ENCODE data around the gene LRP2. TPM values are rescaled to one million over a fixed set of nuclear protein-coding genes. Genes with fewer than 3 reads are reported as not detected.

Gene LRP2
- polyA plus RNA-seq, 3 donors: not detected

DNA sequence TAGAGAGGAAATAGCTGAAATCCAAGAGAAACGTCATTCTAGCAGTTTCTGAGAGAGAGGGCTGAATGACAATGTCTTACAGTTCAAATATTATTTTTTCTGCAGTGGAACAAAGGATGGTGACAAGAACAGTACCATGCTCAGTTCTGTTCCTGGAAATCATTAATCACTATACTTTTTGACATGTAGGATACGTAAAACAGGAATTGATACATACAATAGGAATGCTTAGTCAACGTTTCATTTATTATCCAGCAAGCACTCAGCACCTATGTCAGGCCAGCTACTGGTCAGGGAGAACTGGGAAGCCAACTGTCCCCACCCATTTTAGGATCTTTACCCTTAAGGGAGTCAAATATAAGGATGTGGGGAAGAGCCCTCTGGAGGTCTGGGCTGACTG is 178.3 kb downstream of the LRP2 start:
- H3K9me3 Mint-ChIP-seq: no peaks in the 10 kb centered on the region
- Histone ChIP-seq H3K9ac (ENCODE audit: insufficient read depth, low read length, poor library complexity, severe bottlenecking) (no peak overlapping the region), H2AFZ (ENCODE audit: insufficient read depth, low read depth, low read length, poor library complexity, severe bottlenecking) (no peak overlapping the region), H3K4me3 (replicated peaks in 1 of 3; ENCODE audit: low read depth in 2 of 3, low read length in 3 of 3) (no peak overlapping the region), H3K27ac (ENCODE audit: low read depth in 1 of 2, low read length in 2 of 2) (no peak overlapping the region), H3K9me3 (replicated peaks in 1 of 2; ENCODE audit: control insufficient read depth in 1 of 2, insufficient read depth in 1 of 2, low read length in 2 of 2) (no peaks in the 10 kb centered on the region), H3K79me2 (ENCODE audit: insufficient read depth, low read length) (no peaks in the 10 kb centered on the region), H3K36me3 (replicated peaks in 1 of 2; ENCODE audit: control insufficient read depth in 1 of 2, insufficient read depth in 2 of 2, low read length in 2 of 2) (no peaks in the 10 kb centered on the region), H3K4me1 (ENCODE audit: control insufficient read depth in 1 of 2, insufficient read depth in 2 of 2, low read length in 2 of 2) (no peaks in the 10 kb centered on the region), H4K20me1 (ENCODE audit: insufficient read depth, low read length) (no peaks in the 10 kb centered on the region), H3K27me3 (ENCODE audit: control insufficient read depth in 2 of 2, insufficient read depth in 2 of 2, low read length in 2 of 2) (no peaks in the 10 kb centered on the region), H3K4me2 (replicated peaks; ENCODE audit: extremely low read depth, low read length, poor library complexity, severe bottlenecking) (no peak overlapping the region)
- intact Hi-C loops (cut with micrococcal nuclease): no loop called here
- H3K36me3 Mint-ChIP-seq: no peaks in the 10 kb centered on the region
- no CpG with 5 or more reads among the region's 3 CpGs for WGBS (ENCODE audit: insufficient coverage)
- H3K27ac Mint-ChIP-seq: no peak overlapping the region
- H3K27me3 Mint-ChIP-seq (ENCODE audit: low read depth in 3 of 3): peaks cover 0 to 5% (median 2%) of the 10 kb centered on the region in 3 donors
- peaks cover 4% of the 10 kb centered on the region for H3K4me1 Mint-ChIP-seq
- H3K4me3 Mint-ChIP-seq: no peak overlapping the region
- TF ChIP-seq CTCF (IDR thresholded peaks at IDR 0.05): no peak
- DNase-seq: no peak

- no peak for TF ChIP-seq CTCF (IDR thresholded peaks at IDR 0.05)
- Histone ChIP-seq H3K27ac (ENCODE audit: low read depth in 1 of 2, low read length in 2 of 2) (no peak overlapping the region), H3K36me3 (replicated peaks in 1 of 2; ENCODE audit: control insufficient read depth in 1 of 2, insufficient read depth in 2 of 2, low read length in 2 of 2) (no peaks in the 10 kb centered on the region), H3K27me3 (ENCODE audit: control insufficient read depth in 2 of 2, insufficient read depth in 2 of 2, low read length in 2 of 2) (no peaks in the 10 kb centered on the region), H4K20me1 (ENCODE audit: insufficient read depth, low read length) (no peaks in the 10 kb centered on the region), H3K4me2 (replicated peaks; ENCODE audit: extremely low read depth, low read length, poor library complexity, severe bottlenecking) (no peak overlapping the region), H3K9me3 (replicated peaks in 1 of 2; ENCODE audit: control insufficient read depth in 1 of 2, insufficient read depth in 1 of 2, low read length in 2 of 2) (no peaks in the 10 kb centered on the region), H3K4me1 (ENCODE audit: control insufficient read depth in 1 of 2, insufficient read depth in 2 of 2, low read length in 2 of 2) (no peaks in the 10 kb centered on the region), H3K79me2 (ENCODE audit: insufficient read depth, low read length) (no peaks in the 10 kb centered on the region), H3K4me3 (replicated peaks in 1 of 3; ENCODE audit: low read depth in 2 of 3, low read length in 3 of 3) (no peak overlapping the region), H2AFZ (ENCODE audit: insufficient read depth, low read depth, low read length, poor library complexity, severe bottlenecking) (no peak overlapping the region), H3K9ac (ENCODE audit: insufficient read depth, low read length, poor library complexity, severe bottlenecking) (no peak overlapping the region)
- H3K4me1 Mint-ChIP-seq: peaks cover 4% of the 10 kb centered on the region
- DNase-seq: no peak
- WGBS (ENCODE audit: insufficient coverage): no CpG with 5 or more reads among the region's 2 CpGs
- no peaks in the 10 kb centered on the region for H3K9me3 Mint-ChIP-seq
- no peak overlapping the region for H3K27ac Mint-ChIP-seq
- peaks cover 0 to 2% (median 1%) of the 10 kb centered on the region in 3 donors for H3K27me3 Mint-ChIP-seq (ENCODE audit: low read depth in 3 of 3)
- intact Hi-C loops (cut with micrococcal nuclease): no loop called here
- H3K4me3 Mint-ChIP-seq: no peak overlapping the region
- H3K36me3 Mint-ChIP-seq: no peaks in the 10 kb centered on the region
Observed at GRCh38 chr2:169182573-169182972, 179.8 kb downstream of the LRP2 start.
